DMS53 (cell line): ENCODE data around the gene CHCHD4.
A peak's percentile ranks its signal among the peaks of the same experiment; 100 is the strongest.
"Not testable (repeated sequence)": the region's sequence is repeated elsewhere in the genome, so short reads cannot be mapped to it uniquely, and the experiment has no call there.

Source experiments
- DNase-seq: peaks from one replicate; lab custom pipeline; 2025; lab: John Stamatoyannopoulos, UW

Gene CHCHD4

GRCh38 chr3:14119651-14120050 lies 5.0 kb downstream of the CHCHD4 start:
- no peak for DNase-seq

GRCh38 chr3:14118400-14119381 lies 6.0 kb downstream of the CHCHD4 start:
- no peak for DNase-seq

GRCh38 chr3:14117468-14118399 lies 6.9 kb downstream of the CHCHD4 start:
- no peak for DNase-seq

- peak; percentile 8 for DNase-seq
Measured at GRCh38 chr3:14113965-14114635, 10.6 kb downstream of the CHCHD4 start.

- DNase-seq: no peak
Measured at GRCh38 chr3:14110699-14111098, 14.0 kb downstream of the CHCHD4 start.

- not testable (repeated sequence) for DNase-seq
Measured at GRCh38 chr3:14109821-14110220, 14.8 kb downstream of the CHCHD4 start.

GRCh38 chr3:14097616-14098391 lies 26.9 kb downstream of the CHCHD4 start:
- DNase-seq: no peak

- DNase-seq: no peak
Measured at GRCh38 chr3:14096742-14097141, 27.9 kb downstream of the CHCHD4 start.

GRCh38 chr3:14093831-14094230 lies 30.8 kb downstream of the CHCHD4 start:
- peak; percentile 61 for DNase-seq

GRCh38 chr3:14092464-14092863 lies 32.2 kb downstream of the CHCHD4 start:
- DNase-seq: no peak

- DNase-seq: not testable (repeated sequence)
Measured at GRCh38 chr3:14091959-14092358, 32.7 kb downstream of the CHCHD4 start.

GRCh38 chr3:14087461-14087860 lies 37.2 kb downstream of the CHCHD4 start:
- DNase-seq: not testable (repeated sequence)

GRCh38 chr3:14082108-14082657 lies 42.5 kb downstream of the CHCHD4 start:
- DNase-seq: no peak

- no peak for DNase-seq
Measured at GRCh38 chr3:14077310-14077709, 47.4 kb downstream of the CHCHD4 start.

GRCh38 chr3:14075233-14075632 lies 49.4 kb downstream of the CHCHD4 start:
- DNase-seq: not testable (repeated sequence)

- no peak for DNase-seq
Measured at GRCh38 chr3:14064910-14065309, 59.8 kb downstream of the CHCHD4 start.

GRCh38 chr3:14063152-14063551 lies 61.5 kb downstream of the CHCHD4 start:
- DNase-seq: no peak
